Astrocyte (in vitro differentiated cells and primary cell): ENCODE data around the gene MAN2A1. TPM values are rescaled to one million over a fixed set of nuclear protein-coding genes. Genes with fewer than 3 reads are reported as not detected.

Source experiments
- DNase-seq: peaks from one replicate; pipeline ENCODE4 v3.0.0-alpha.2; 2010; ENCODE audit warnings: low read depth
- FAIRE-seq: peaks from 2 replicates; lab custom pipeline; 2011; peaks lifted over from hg19 to GRCh38; lab: Jason Lieb, UNC
- H2AFZ ChIP-seq: 2 replicates; pipeline ENCODE4 v1.6.0; 2012; ENCODE audit warnings: low read depth, low read length, inconsistent platforms
- H3K27ac ChIP-seq: 2 replicates; pipeline ENCODE4 v1.5.1; 2011; ENCODE audit warnings: low read depth, low read length, inconsistent platforms
- H3K27me3 ChIP-seq: 2 replicates; pipeline ENCODE4 v1.6.0; 2011; ENCODE audit warnings: low read length, inconsistent platforms; ENCODE audit not compliant: insufficient read depth
- H3K36me3 ChIP-seq: 2 replicates; pipeline ENCODE4 v1.5.1; 2011; ENCODE audit warnings: low read length, inconsistent platforms; ENCODE audit not compliant: insufficient read depth
- H3K4me1 ChIP-seq: 2 replicates; pipeline ENCODE4 v1.5.1; 2011; ENCODE audit warnings: low read length, inconsistent platforms; ENCODE audit not compliant: insufficient read depth
- H3K4me2 ChIP-seq: 2 replicates; pipeline ENCODE4 v1.6.0; 2012; ENCODE audit warnings: low read length, inconsistent platforms
- H3K4me3 ChIP-seq: 2 replicates; pipeline ENCODE4 v1.5.1; 2011; ENCODE audit warnings: low read depth, mild to moderate bottlenecking, low read length, inconsistent platforms; ENCODE audit not compliant: insufficient read depth
- H3K79me2 ChIP-seq: 2 replicates; pipeline ENCODE4 v1.6.0; 2012; ENCODE audit warnings: mild to moderate bottlenecking, low read length, inconsistent platforms; ENCODE audit not compliant: insufficient read depth
- H3K9ac ChIP-seq: 2 replicates; pipeline ENCODE4 v1.6.0; 2012; ENCODE audit warnings: mild to moderate bottlenecking, low read length, inconsistent platforms
- H3K9me3 ChIP-seq: 2 replicates; pipeline ENCODE4 v1.5.1; 2012; ENCODE audit warnings: low read depth, mild to moderate bottlenecking, low read length, inconsistent platforms; ENCODE audit not compliant: insufficient read depth
- H4K20me1 ChIP-seq: 2 replicates; pipeline ENCODE4 v1.6.0; 2012; ENCODE audit warnings: low read length, inconsistent platforms; ENCODE audit not compliant: insufficient read depth
- H3K27ac Mint-ChIP-seq: one replicate; pipeline ENCODE4 v1.8.0; 2021; ENCODE audit warnings: mild to moderate bottlenecking, mixed read lengths; ENCODE audit not compliant: unreplicated experiment
- H3K27me3 Mint-ChIP-seq: one replicate; pipeline ENCODE4 v1.8.0; 2021; ENCODE audit warnings: low read depth, mixed read lengths; ENCODE audit not compliant: unreplicated experiment
- H3K36me3 Mint-ChIP-seq: one replicate; pipeline ENCODE4 v1.8.0; 2021; ENCODE audit warnings: low read depth, mixed read lengths; ENCODE audit not compliant: unreplicated experiment
- H3K4me1 Mint-ChIP-seq: one replicate; pipeline ENCODE4 v1.8.0; 2021; ENCODE audit warnings: low read depth, mixed read lengths; ENCODE audit not compliant: unreplicated experiment
- H3K4me3 Mint-ChIP-seq: one replicate; pipeline ENCODE4 v1.8.0; 2021; ENCODE audit warnings: mild to moderate bottlenecking, moderate library complexity, mixed read lengths; ENCODE audit not compliant: unreplicated experiment
- H3K9me3 Mint-ChIP-seq: one replicate; pipeline ENCODE4 v1.8.0; 2021; ENCODE audit warnings: mild to moderate bottlenecking, mixed read lengths; ENCODE audit not compliant: unreplicated experiment
- EZH2 ChIP-seq: IDR thresholded peaks from 2 replicates; pipeline ENCODE4 v1.6.1; 2012; ENCODE audit warnings: mild to moderate bottlenecking, low read length, inconsistent platforms; ENCODE audit not compliant: insufficient read depth
- total RNA-seq: library from RNA; stranded (reverse); gene quantifications from 2 replicates; pipeline ENCODE4 v1.2.1, GENCODE V29; 2021
- TF ChIP-seq, protein P1 (sequence below): IDR thresholded peaks from 2 replicates; pipeline ENCODE4 v1.5.1; 2011; ENCODE audit warnings: low read depth, mild to moderate bottlenecking, inconsistent platforms, low read length, moderate library complexity; ENCODE audit not compliant: insufficient read depth

The MAN2A1 gene
- total RNA-seq, 1 donor from 2014 or later = 109 TPM

DNA sequence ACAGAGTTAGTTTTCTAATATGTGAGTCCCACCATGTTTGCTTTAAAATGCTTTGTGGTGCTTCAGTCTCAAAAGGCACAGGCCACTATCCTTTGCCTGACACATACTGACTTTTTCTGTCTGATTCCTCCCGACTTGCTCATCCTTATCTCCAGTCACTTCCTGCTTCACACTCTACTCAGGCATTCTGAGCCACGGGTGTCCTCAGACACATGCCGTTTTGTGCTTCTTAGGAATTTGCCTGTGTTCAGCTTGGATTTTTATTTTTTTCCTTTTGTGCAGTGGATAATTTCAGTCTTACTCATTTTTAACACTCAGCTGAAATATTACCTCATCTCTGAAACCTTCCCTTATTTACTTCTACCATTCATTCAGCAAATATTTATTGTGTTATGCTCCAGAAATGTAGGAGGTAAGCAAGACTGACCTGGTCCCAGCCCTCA, 54.1 kb downstream of the MAN2A1 start:
- peaks cover 52% of the 10 kb centered on the region for H3K4me1 ChIP-seq
- TF ChIP-seq, protein P1, sequence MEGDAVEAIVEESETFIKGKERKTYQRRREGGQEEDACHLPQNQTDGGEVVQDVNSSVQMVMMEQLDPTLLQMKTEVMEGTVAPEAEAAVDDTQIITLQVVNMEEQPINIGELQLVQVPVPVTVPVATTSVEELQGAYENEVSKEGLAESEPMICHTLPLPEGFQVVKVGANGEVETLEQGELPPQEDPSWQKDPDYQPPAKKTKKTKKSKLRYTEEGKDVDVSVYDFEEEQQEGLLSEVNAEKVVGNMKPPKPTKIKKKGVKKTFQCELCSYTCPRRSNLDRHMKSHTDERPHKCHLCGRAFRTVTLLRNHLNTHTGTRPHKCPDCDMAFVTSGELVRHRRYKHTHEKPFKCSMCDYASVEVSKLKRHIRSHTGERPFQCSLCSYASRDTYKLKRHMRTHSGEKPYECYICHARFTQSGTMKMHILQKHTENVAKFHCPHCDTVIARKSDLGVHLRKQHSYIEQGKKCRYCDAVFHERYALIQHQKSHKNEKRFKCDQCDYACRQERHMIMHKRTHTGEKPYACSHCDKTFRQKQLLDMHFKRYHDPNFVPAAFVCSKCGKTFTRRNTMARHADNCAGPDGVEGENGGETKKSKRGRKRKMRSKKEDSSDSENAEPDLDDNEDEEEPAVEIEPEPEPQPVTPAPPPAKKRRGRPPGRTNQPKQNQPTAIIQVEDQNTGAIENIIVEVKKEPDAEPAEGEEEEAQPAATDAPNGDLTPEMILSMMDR = no peak
- no peak for TF ChIP-seq EZH2
- no peaks in the 10 kb centered on the region for H4K20me1 ChIP-seq
- H3K9ac ChIP-seq = peak overlapping the region; percentile 74
- Mint-ChIP-seq H3K4me3 (no peak overlapping the region), H3K27ac (peak overlapping the region; percentile 91), H3K4me1 (peaks cover 70% of the 10 kb centered on the region), H3K9me3 (no peaks in the 10 kb centered on the region), H3K27me3 (no peaks in the 10 kb centered on the region), H3K36me3 (no peaks in the 10 kb centered on the region)
- peaks cover 2% of the 10 kb centered on the region for H3K36me3 ChIP-seq
- peaks cover 69% of the 10 kb centered on the region for H3K79me2 ChIP-seq
- DNase-seq (peak; percentile 94), FAIRE-seq (peak; percentile 87)
- H3K4me2 ChIP-seq = peak overlapping the region; percentile 72
- no peaks in the 10 kb centered on the region for H3K9me3 ChIP-seq
- peak overlapping the region; percentile 95 for H3K27ac ChIP-seq
- H3K4me3 ChIP-seq = peak overlapping the region; percentile 13
- H2AFZ ChIP-seq = no peak overlapping the region
- no peaks in the 10 kb centered on the region for H3K27me3 ChIP-seq

DNA sequence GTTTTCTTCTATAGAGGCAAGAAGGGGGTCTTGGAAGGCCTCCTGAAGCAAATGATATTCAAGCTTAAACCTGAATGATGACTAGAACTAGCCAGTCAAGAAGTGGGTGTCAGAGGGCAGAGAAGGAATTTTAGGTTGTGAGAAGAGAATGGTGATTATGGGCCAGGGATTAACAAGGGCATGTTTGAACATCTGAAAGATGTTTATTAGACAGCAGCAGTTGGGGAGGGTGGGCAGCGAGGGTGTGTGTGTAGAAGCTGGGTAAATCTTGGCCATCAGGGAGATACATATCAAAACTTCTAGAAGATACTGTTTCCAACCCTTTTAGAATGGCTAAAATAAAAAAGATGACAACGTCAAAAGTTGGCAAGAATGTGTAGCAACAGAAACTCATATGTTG, 54.5 kb downstream of the MAN2A1 start:
- Histone ChIP-seq H3K9me3 (no peaks in the 10 kb centered on the region), H3K27me3 (no peaks in the 10 kb centered on the region), H3K79me2 (peaks cover 68% of the 10 kb centered on the region), H3K9ac (peak overlapping the region; percentile 70), H3K4me2 (peak overlapping the region; percentile 72), H3K4me1 (peaks cover 54% of the 10 kb centered on the region), H3K36me3 (peaks cover 2% of the 10 kb centered on the region), H3K27ac (peak overlapping the region; percentile 95), H4K20me1 (no peaks in the 10 kb centered on the region), H2AFZ (no peak overlapping the region), H3K4me3 (peak overlapping the region; percentile 3)
- no peak for DNase-seq
- Mint-ChIP-seq H3K4me1 (peaks cover 70% of the 10 kb centered on the region), H3K4me3 (no peak overlapping the region), H3K9me3 (no peaks in the 10 kb centered on the region), H3K27me3 (no peaks in the 10 kb centered on the region), H3K36me3 (no peaks in the 10 kb centered on the region), H3K27ac (peak overlapping the region; percentile 91)
- TF ChIP-seq EZH2 = no peak
- TF ChIP-seq, protein P1 = no peak
- peak; percentile 29 for FAIRE-seq

DNA sequence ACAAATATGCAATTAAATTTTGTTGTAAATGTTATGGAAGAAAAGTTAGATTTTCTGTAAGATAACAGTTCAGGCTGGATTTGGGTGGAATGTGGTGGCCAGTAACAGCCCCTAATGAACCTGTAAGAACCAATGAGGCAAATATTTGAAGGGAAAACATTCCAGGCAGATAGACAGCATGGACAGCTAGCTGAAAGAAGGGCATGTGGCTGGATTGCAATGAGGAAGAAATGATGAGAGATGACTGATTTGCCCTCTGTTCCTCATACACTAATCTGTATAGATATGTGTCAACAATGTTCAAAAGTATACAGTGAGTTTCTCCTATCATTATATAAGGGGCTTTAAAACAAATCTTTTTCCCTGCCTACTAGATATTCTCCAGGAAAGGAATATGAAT, 58.8 kb downstream of the MAN2A1 start:
- Mint-ChIP-seq H3K27ac (peak overlapping the region; percentile 54), H3K4me3 (no peak overlapping the region), H3K27me3 (no peaks in the 10 kb centered on the region), H3K36me3 (no peaks in the 10 kb centered on the region), H3K9me3 (no peaks in the 10 kb centered on the region), H3K4me1 (peaks cover 40% of the 10 kb centered on the region)
- peak overlapping the region; percentile 16 for H3K4me2 ChIP-seq
- DNase-seq = peak; percentile 22
- no peak overlapping the region for H3K4me3 ChIP-seq
- H3K9ac ChIP-seq = peak overlapping the region; percentile 8
- peak overlapping the region; percentile 36 for H3K27ac ChIP-seq
- no peak overlapping the region for H2AFZ ChIP-seq
- no peaks in the 10 kb centered on the region for H4K20me1 ChIP-seq
- H3K4me1 ChIP-seq = peaks cover 21% of the 10 kb centered on the region
- TF ChIP-seq, protein P1 = no peak
- no peak for TF ChIP-seq EZH2
- no peaks in the 10 kb centered on the region for H3K9me3 ChIP-seq
- no peak for FAIRE-seq
- H3K27me3 ChIP-seq = no peaks in the 10 kb centered on the region
- H3K36me3 ChIP-seq = peaks cover 2% of the 10 kb centered on the region
- H3K79me2 ChIP-seq = peaks cover 73% of the 10 kb centered on the region
